Heart left ventricle (tissue), 16 donors: Measurements from ENCODE around the gene ITPRID2. TPM values are rescaled to one million over a fixed set of nuclear protein-coding genes. Genes with fewer than 3 reads are reported as not detected.

Experiments used
- ATAC-seq, 4 donors: fragments of 200-7000 bp; cut with Tn5 transposase; one replicate each; pipeline ENCODE4 v1.9.1; 2020 to 2022; ENCODE audit warnings: moderate library complexity in 4 of 4, mild to moderate bottlenecking in 3 of 4, moderate number of reproducible peaks in 1 of 4
- DNase-seq, 5 donors: peaks; one replicate each; pipeline ENCODE4 v3.0.0-alpha.2; 2020
- H3K27ac ChIP-seq, 12 donors: fragments of 200-600 bp; sonication (generic) in 4 of 12; one replicate each; pipeline versions ENCODE4 v1.5.0 to v1.8.0; 2016 to 2022; ENCODE audit warnings: mild to moderate bottlenecking in 2 of 12
- H3K27me3 ChIP-seq, 9 donors: fragments of 200-600 bp; sonication (generic) in 2 of 9; one replicate each; pipeline versions ENCODE4 v1.5.1 to v1.8.0; 2016 to 2022; ENCODE audit warnings: mild to moderate bottlenecking in 3 of 9
- H3K36me3 ChIP-seq, 9 donors: fragments of 200-600 bp; sonication (generic) in 2 of 9; one replicate each; pipeline versions ENCODE4 v1.5.0 to v1.8.0; 2018 to 2022; ENCODE audit warnings: mild to moderate bottlenecking in 2 of 9
- H3K4me1 ChIP-seq, 12 donors: fragments of 200-600 bp; sonication (generic) in 4 of 12; one replicate each; pipeline versions ENCODE4 v1.5.0 to v1.8.0; 2016 to 2022; ENCODE audit warnings: mild to moderate bottlenecking in 3 of 12
- H3K4me3 ChIP-seq, 12 donors: fragments of 200-600 bp; sonication (generic) in 4 of 12; one replicate each; pipeline versions ENCODE4 v1.5.0 to v1.8.0; 2017 to 2022; ENCODE audit warnings: mild to moderate bottlenecking in 9 of 12, moderate library complexity in 4 of 12
- H3K9me3 ChIP-seq, 12 donors: fragments of 200-600 bp; sonication (generic) in 4 of 12; one replicate each; pipeline versions ENCODE4 v1.5.0 to v1.8.0; 2016 to 2022; ENCODE audit warnings: mild to moderate bottlenecking in 1 of 12
- CTCF ChIP-seq, 12 donors: fragments of 200-600 bp; sonication (generic) in 4 of 12; IDR thresholded peaks; one replicate each; pipeline versions ENCODE4 v1.5.0 to v1.8.0; 2018 to 2022; ENCODE audit warnings: antibody characterized with exemption in 12 of 12, mild to moderate bottlenecking in 5 of 12
- POLR2A ChIP-seq, 2 donors: fragments of 450-650 bp; IDR thresholded peaks; one replicate each; pipeline ENCODE4 v1.6.1; 2017; ENCODE audit warnings: antibody characterized with exemption in 2 of 2, mild to moderate bottlenecking in 2 of 2, moderate library complexity in 2 of 2
- whole genome bisulfite sequencing, 4 donors: extraction: QIAGEN DNeasy Blood & Tissue Kit in 2 of 4; methylation state at CpG; one replicate each; pipeline versions ENCODE4 v1.1.5 to v1.1.7; 2013 to 2018; 5-methylcytosine and 5-hydroxymethylcytosine counted together
- intact Hi-C, 10 donors: fragments of 100-400 bp; cut with DNase I; formaldehyde crosslinking; loops; one replicate each; pipeline versions ENCODE4 v1.11.1 to v1.14.2; 2022
- polyA plus RNA-seq, 2 donors: library from polyadenylated mRNA; stranded (reverse); fragments of 200-250 nt; gene quantifications; one replicate each; pipeline ENCODE4 v1.2.3, GENCODE V29; 2013
- total RNA-seq, 9 donors: library from RNA; depleted of rRNA in 2 of 9; stranded (reverse); fragments of >200 nt in 2 of 9; fragmentation: NEBNext Ultra II Directional in 3 of 9; extraction: Animal tissue kit (Norgen Biotek cat#: 25700) in 3 of 9; gene quantifications; one replicate each; pipeline versions ENCODE4 v1.1.0 to v1.2.4, GENCODE V29; 2016 to 2023
- donor health status: ischemic (EF 13 %, LVEDD 7.1; RV severe dilation, severe dysfunction).
- donor health status: healthy with polysubstance abuse.
- donor health status: DM: no; HTN: yes; CAD: no.
- donor health status: DM: no; HTN: no; CAD: no.
- donor health status: ischemic (EF 25% LVEDD 6.9; RV normal size, moderate dysfunction).
- donor health status: ischemic (EF 25% LVEDD 5.7; RV mildly dilated, moderate dysfunction).
- donor health status: healthy.
- donor health status: DM: yes; HTN: yes; CAD: no.
- donor health status: ischemic (EF 35%, LVEDD 5.7; RV mildly dilated, moderate dysfunction).
- donor health status: nonischemic (EF 11% LVEDD 7.7; RV severe dilation, severe dysfunction).
- donor health status: DM: yes; HTN: yes; CAD: no.
- donor health status: PGD.
- donor health status: ischemic (EF 29% LVEDD 5.4; RV normal size, mild dysfunction).
- donor health status: nonischemic (EF 23%, LVEDD 6.1; RV moderate dilation, normal function).

Gene ITPRID2
- total and polyA plus RNA-seq, 11 donors = 37.8 to 85.9 (median 59.3) TPM

GRCh38 chr2:181918188-181918587 is 26.7 kb downstream of the ITPRID2 start:
- Histone ChIP-seq H3K4me3 (no peak overlapping the region), H3K36me3 (peaks cover 0 to 100% (median 100%) of the 10 kb centered on the region in 9 donors), H3K9me3 (no peaks in the 10 kb centered on the region), H3K27ac (no peak overlapping the region), H3K4me1 (peaks cover 0 to 4% (median 0%) of the 10 kb centered on the region in 12 donors), H3K27me3 (no peaks in the 10 kb centered on the region)
- no peak for ATAC-seq
- intact Hi-C loops = no loop called here
- no peak for TF ChIP-seq CTCF (IDR thresholded peaks at IDR 0.05)
- TF ChIP-seq POLR2A (IDR thresholded peaks at IDR 0.05) = no peak
- DNase-seq = no peak
- WGBS, 4 donors = 82 to 92% (median 90%) methylated on average over 5 of the region's 5 CpGs

DNA sequence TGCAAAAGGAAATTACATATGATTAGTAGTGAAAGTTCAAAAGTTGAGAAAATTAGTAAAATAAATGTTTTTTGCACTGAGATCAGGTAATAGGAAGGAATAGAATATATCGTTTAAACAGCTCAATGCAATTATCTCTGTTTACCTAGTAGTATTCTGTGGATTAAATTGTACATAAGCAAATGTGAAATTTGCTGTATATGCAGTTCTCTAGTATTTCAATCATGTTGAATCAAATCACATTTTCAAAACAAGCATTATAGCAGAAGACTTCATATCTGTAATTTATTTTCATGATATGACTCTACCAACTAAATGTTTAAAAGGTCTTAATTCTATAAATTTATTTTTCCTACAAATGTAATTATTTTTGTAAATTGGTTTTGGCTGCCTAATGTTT is 31.6 kb downstream of the ITPRID2 start:
- Histone ChIP-seq H3K27ac (no peak overlapping the region), H3K27me3 (no peaks in the 10 kb centered on the region), H3K36me3 (peaks cover 0 to 99% (median 86%) of the 10 kb centered on the region in 9 donors), H3K4me1 (peaks cover 0 to 26% (median 4%) of the 10 kb centered on the region in 12 donors), H3K9me3 (no peaks in the 10 kb centered on the region), H3K4me3 (no peak overlapping the region)
- ATAC-seq (no peak), DNase-seq (no peak)
- 95 to 100% (median 96%) methylated on average over 1 of the region's 1 CpG for WGBS, 4 donors
- intact Hi-C loops = loop anchor here in 1 of 10 donors (10.0 kb wide), 1 partner anchor 152 kb away; no protein-coding TSS in a partner anchor
- TF ChIP-seq POLR2A (IDR thresholded peaks at IDR 0.05) (no peak), CTCF (IDR thresholded peaks at IDR 0.05) (no peak)

DNA sequence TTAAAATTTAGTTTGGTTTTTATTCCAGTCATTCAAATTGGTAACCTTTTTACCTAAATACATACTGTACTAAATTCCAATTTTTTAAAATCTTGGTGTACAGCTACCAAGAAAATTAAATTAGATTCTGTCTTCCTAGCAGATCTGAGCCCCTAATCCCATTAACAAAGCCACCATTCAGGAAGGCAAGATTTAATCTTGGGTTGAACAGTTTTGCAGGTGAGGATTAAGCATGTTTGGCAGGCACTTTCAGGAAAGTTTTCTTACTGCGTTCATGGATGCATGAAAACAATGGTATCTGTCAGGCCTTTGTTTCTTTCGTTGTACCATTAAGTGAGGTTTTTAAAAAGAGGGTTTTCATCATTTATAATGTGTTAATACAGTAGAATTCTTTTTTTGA is 32.8 kb downstream of the ITPRID2 start:
- Histone ChIP-seq H3K27me3 (no peaks in the 10 kb centered on the region), H3K4me1 (peaks cover 0 to 26% (median 4%) of the 10 kb centered on the region in 12 donors), H3K4me3 (no peak overlapping the region), H3K36me3 (peaks cover 0 to 98% (median 84%) of the 10 kb centered on the region in 9 donors), H3K27ac (no peak overlapping the region), H3K9me3 (no peaks in the 10 kb centered on the region)
- intact Hi-C loops = loop anchor here in 1 of 10 donors (10.0 kb wide), 1 partner anchor 150 kb away; no protein-coding TSS in a partner anchor
- ATAC-seq = no peak
- WGBS, 4 donors = 60 to 72% (median 61%) methylated on average over 2 of the region's 2 CpGs
- DNase-seq = no peak
- no peak for TF ChIP-seq CTCF (IDR thresholded peaks at IDR 0.05)
- TF ChIP-seq POLR2A (IDR thresholded peaks at IDR 0.05) = no peak

GRCh38 chr2:181934694-181935093 is 43.2 kb downstream of the ITPRID2 start:
- TF ChIP-seq CTCF (IDR thresholded peaks at IDR 0.05) (no peak), POLR2A (IDR thresholded peaks at IDR 0.05) (no peak)
- Histone ChIP-seq H3K4me3 (no peak overlapping the region), H3K36me3 (peaks cover 0 to 22% (median 14%) of the 10 kb centered on the region in 9 donors), H3K27me3 (no peaks in the 10 kb centered on the region), H3K4me1 (peaks cover 0 to 8% (median 0%) of the 10 kb centered on the region in 12 donors), H3K27ac (no peak overlapping the region), H3K9me3 (no peaks in the 10 kb centered on the region)
- intact Hi-C loops = no loop called here
- DNase-seq (no peak), ATAC-seq (no peak)
- 88 to 92% (median 90%) methylated on average over 5 of the region's 5 CpGs for WGBS, 4 donors
